GM10266 (cell line): ENCODE measurements around the gene DPEP2NB.

Experiments
- DNase-seq: peaks from one replicate; pipeline ENCODE4 v3.0.0; 2012; ENCODE audit errors: extremely low spot score
- TF ChIP-seq, protein P1 (sequence below): IDR thresholded peaks from 2 replicates; pipeline ENCODE4 v1.5.1; 2012; ENCODE audit warnings: mild to moderate bottlenecking, low read depth; ENCODE audit not compliant: control insufficient read depth, insufficient read depth; ENCODE audit errors: missing control alignments

DPEP2NB gene

DNA sequence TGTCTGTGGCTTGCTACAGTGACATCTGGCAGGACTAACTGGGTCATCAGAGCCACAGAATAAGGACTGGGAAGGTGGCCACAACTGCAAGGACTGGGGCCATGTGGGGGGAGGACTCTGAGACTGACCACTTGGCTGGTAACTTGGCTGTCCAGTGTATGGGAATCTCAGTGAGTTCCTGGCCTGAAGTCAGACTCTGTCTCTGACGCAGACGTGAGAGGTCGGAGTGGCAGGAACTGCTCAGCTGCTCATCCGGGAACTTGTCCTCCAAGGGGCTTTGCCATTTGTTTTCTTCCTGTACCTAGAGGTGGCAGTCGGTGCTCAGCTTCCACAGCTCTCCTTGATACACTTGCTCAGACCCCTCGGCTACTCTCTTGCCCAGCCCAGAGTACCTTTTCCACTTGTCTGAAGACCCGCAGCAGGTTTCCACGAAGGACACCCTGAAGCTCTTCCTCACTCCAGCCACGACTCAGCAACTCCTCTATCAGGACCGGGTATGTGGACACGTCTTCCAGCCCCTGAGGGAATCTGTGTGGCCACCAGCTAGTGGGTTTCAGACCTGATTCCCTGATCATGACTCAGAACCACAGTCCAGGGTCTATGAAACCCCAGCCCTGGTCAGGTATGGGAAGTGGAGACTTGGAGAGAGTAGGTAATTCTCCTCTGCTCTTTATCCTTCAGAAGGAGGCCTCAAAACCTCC, 28.1 kb downstream of the DPEP2NB start:
- DNase-seq, result peak; percentile 3

DNA sequence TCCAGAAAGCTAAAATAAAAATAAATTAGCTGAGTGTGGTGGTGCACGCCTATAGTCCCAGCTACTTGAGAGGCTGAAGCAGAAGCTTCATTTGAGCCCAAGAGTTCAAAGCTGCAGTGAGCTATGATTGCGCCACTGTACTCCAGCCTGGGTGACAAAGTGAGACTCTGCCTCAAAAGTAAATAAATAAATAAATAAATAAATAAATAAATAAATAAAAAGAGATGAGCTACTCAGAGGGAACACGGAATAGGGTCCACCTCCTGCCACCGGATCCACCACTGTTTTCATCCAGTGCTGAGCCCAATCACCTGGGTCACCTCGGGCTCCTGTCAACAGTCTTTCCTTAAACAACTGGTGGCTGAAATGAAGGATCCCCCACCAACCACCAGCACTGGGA, 28.8 kb downstream of the DPEP2NB start:
- DNase-seq, result no peak
- TF ChIP-seq, protein P1, sequence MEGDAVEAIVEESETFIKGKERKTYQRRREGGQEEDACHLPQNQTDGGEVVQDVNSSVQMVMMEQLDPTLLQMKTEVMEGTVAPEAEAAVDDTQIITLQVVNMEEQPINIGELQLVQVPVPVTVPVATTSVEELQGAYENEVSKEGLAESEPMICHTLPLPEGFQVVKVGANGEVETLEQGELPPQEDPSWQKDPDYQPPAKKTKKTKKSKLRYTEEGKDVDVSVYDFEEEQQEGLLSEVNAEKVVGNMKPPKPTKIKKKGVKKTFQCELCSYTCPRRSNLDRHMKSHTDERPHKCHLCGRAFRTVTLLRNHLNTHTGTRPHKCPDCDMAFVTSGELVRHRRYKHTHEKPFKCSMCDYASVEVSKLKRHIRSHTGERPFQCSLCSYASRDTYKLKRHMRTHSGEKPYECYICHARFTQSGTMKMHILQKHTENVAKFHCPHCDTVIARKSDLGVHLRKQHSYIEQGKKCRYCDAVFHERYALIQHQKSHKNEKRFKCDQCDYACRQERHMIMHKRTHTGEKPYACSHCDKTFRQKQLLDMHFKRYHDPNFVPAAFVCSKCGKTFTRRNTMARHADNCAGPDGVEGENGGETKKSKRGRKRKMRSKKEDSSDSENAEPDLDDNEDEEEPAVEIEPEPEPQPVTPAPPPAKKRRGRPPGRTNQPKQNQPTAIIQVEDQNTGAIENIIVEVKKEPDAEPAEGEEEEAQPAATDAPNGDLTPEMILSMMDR, result no peak

More for the DNA sequence above, 28.1 kb downstream of the DPEP2NB start:
- TF ChIP-seq, protein P1, result no peak

DNA sequence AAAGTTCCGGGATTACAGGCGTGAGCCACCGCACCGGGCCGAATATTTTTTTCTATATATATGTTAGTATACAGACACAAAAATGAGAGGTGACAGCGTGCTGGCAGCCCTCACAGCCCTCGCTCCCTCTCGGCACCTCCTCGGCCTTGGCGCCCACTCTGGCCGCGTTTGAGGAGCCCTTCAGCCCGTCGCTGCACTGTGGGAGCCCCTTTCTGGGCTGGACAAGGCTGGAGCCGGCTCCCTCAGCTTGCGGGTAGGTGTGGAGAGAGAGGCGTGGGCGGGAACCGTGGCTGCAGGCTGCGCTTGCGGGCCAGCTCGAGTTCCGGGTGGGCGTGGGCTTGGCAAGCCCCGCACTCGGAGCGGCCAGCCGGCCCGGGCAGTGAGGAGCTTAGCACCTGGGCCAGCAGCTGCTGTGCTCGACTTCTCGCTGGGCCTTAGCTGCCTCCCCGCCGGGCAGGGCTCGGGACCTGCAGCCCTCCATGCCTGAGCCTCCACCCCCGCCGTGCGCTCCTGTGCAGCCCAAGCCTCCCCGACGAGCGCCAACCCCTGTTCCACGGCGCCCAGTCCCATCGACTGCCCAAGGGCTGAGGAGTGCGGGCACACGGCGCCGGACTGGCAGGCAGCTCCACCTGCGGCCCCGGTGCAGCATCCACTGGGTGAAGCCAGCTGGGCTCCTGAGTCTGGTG, 33.6 kb downstream of the DPEP2NB start:
- TF ChIP-seq, protein P1, result no peak
- DNase-seq, result no peak

DNA sequence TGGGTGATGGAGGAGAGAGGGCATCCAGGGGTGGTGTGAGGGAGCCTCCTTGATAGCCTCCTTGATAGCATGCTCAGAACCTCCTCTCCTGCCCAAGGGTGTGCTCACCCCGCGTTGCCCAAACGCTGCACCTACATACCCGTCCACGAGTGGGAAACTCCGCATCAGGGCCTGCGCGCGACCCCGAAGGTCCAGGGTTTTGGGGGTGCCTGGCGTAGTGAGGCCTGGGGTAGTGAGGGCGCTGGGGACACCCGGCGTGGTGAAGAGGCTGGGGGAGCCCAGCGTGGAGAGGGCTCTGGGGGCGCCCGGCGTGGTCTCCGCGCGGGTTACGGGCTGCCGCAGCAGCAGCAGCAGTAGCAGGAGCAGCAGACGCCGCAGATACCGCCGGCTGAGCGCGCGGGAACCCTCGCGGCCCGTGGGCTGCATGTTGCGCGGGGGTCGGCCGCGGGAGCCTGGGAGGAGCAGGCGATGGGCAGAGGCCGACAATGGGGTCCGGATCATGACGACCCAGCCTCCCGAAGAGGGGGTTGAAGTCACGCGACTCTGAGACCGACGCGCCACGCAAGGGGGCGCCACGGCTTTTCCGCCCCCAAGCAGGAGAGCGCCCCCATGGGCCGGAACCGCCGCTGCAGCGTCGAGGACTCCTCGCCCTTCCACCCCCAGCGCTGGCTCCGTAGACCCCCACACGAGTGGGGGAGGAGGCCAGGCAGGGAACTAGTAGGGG, 35.6 kb downstream of the DPEP2NB start, which contains the start of gene DPEP3:
Gene DPEP3 (minus strand): TSS at position 545 of the 724 bp plus-strand sequence. CDS start 119 bp downstream, at position 426.
- no peak for DNase-seq
- TF ChIP-seq, protein P1, result peak; percentile 9

DNA sequence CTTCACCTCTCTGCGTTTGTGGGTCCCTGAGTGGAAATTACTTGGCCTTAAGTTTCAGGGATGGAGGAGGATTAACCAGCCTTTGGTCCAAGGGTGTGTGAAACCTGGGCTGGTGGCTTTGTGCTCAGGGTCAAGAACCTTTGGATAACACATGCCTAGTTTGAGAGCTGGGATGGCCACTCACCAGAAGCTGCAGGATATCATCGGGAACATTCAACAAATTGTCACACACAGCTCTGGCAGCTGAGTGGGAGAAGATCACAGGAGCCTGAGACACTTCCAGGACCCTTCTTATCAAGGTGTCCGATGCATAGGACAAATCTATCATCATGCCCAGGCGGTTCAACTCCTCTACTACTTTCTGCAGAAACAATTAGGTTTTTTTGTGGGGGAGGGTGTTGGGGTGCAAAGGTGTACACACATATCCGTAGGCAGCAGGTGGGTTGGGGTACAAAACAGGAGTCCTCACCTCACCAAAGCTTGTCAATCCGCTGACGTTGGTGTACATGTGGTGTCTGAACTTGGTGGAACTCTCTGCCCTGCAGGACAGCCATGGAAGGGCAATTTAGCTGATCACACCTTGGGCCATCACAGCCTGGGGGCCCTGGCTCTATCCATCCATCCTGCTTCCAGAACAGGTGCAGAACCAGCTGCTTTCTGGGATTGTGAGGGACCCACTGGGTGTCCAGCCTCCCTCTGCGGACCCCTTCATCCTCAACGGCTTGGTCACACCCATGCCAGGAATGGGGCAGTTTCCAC, 38.1 kb downstream of the DPEP2NB start:
- no peak for DNase-seq
- TF ChIP-seq, protein P1, result no peak

DNA sequence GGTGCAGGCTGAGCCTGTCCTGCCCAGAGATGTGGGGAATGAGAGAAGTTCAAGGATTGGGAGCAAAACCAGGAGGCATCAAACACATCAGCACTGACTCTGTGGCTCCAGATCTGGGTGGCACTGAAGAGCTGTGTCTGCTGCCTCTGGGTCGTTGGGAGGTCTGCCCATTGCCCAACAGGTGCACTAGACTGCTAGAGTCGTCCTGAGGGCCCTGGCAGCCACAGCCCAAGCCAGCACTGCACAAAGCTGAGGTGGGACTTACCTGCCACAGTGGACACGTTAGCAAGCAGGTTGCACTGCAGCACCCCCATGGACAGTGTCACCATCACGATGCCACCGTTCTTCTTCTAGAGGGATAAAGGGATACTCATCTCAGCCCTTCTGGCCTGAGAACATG, 38.7 kb downstream of the DPEP2NB start:
- TF ChIP-seq, protein P1, result no peak

More for the DNA sequence above, 38.7 kb downstream of the DPEP2NB start:
- DNase-seq, result no peak
